GM19467 (cell line): ENCODE measurements around the gene COL24A1.
"Not testable (repeated sequence)": the region's sequence is repeated elsewhere in the genome, so short reads cannot be mapped to it uniquely, and the experiment has no call there.

Source experiments
- ATAC-seq: cut with Tn5 transposase; IDR thresholded peaks from one replicate; pipeline ENCODE4 v1.9.1; 2021; ENCODE audit warnings: mild to moderate bottlenecking, moderate library complexity; ENCODE audit not compliant: unreplicated experiment

The COL24A1 gene

DNA sequence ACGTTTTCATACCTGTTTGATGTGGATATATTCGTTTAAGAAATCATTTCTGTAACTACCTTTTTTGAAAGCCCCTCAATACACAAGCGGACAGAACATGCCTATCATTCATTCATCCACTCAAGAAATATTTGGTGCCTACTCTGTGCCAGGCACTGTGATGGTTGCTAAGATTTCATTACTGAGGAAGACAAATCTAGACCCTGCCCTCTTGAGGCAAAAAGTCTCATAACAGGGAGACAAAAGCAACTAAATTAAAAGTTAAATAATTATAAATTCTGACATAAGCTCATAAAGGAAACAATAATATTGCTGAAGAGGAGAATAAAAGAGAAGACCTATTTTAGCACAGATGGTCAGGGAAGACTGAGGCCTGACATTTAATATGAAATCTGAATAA is 244.8 kb downstream of the COL24A1 start:
- no peak for ATAC-seq

DNA sequence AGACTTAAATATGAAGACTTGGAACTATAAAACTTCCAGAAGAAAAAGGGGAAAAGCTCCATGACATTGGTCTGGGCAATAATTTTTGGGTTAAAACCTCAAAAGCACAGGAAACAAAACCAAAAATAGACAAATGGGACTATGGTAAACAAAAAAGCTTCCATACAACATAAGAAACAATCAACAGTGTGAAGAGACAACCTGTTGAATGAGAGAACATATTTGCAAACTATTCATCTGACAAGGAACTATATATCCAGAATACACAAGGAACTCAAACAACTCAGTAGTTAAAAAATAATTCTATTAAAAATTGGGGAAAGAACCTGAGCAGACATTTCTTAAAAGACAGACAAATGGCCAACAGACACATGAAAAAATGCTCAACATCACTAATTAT is 255.7 kb downstream of the COL24A1 start:
- no peak for ATAC-seq

DNA sequence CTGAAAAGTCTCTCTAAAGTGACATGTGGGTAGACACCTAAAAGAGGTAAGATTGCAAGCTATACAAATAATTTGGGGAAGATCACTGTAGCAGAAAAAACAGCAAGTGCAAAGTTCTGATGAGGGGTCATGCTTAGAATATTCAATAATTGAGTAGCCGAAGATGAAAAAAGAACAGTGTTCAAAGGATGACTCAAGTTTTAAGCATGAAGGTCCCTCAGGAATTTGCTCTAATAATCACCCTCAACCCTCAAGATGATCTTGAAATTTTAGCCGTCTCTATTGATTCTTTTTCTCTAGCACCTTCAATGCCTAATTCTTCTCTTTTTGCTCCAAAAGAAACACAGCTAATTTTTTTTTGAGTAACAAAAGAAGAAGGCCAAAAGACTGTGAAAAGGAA is 257.7 kb downstream of the COL24A1 start:
- no peak for ATAC-seq

DNA sequence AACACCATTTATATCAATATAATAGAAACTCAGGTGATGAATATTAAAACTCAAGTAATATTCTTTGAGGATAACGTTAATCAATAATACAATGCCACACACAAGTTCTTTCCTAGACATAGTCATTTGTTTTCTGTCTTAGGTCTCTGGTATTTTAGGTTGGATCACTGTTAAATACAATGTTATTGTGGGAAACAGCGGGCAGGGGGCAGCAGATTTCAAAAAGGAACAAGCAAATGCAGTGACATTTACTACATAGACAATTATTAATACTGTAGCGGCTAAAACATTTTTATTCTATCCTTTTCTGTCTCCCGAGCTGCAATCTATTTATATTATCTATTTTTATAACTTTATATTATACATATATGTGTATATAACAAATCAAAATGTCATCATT is 261.9 kb downstream of the COL24A1 start:
- no peak for ATAC-seq

DNA sequence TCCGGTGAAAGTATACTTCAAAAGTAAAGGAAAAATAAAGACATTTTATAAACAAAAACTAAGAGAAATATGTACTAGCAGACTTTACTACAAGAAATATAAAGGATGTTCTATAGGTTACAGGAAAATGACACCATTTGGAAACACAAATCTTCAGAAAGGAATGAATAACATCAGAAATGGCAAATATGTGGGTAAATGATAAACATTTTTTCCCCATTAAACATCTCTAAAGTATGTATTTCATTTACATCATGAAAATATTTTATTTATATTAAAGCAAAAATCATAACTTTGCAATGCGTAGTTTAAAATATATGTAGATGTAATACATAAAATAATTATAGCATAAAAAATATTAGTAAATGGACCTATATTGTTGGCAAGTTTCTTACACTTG is 264.2 kb downstream of the COL24A1 start:
- ATAC-seq, result no peak

DNA sequence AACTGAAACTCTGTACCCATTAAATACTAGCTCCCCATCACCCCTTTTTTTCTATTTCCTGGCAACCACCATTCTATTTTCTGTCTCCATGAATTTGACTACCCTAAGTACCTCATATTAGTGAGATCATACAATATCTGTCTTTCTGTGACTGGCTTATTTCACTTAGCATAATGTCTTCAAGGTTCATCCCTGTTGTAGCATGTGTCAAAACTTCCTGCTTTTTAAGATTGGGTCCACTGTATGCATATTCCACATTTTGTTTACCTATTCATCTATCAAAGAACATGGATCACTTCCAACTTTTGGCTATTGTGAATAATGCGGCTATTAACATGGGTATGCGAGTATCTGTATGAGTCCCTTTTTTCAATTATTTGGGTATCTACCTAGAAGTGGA is 266.7 kb downstream of the COL24A1 start:
- no peak for ATAC-seq

DNA sequence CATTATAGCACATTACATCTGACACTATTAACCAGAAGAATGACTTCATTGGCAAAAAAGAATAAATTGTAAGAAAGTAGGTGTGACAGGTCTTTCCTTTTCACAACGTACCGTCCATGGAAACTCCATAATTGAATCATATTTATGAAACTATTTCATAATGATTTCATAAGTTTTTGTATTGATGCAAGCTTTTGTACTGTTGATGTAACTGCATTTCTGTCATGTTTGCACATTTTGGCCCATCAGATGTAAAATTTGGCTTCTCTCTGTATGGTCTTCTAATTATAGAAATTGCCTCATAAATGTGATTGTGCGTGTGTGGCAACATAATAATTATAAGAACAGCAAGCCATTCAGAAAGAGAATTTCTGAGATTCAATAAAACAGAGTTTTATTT is 267.7 kb downstream of the COL24A1 start:
- no peak for ATAC-seq

DNA sequence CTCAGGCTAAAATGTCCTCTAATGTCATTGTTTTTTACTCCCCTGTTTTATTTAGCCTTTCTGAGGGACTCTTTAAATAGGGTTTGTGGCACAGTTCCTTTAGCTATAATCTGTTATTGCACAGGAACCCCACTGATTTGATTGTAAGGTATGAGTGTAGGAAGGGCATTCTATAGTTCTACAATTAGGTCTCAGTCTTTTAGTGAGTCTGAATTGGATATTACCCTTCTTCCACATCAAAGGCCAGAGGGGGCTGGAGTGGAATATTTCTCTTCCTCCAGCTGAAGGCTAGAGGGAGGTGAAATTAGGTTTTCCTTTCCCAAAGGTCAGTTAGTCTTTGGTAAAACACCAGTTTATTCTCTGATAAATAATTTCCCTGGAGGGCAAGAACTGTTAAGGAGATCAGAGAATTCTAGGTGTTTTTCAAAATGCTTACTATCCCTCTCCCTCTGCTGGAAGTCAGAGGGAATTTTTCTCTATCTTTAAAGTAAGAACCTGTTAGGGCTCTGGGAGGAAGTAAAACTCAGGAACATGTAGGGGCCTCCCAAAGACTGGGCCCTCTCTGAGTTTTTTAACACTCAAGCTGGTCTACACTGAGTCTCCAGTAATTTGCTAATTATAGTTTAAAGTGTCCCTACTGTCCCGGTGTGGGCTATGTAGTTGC is 272.1 kb downstream of the COL24A1 start:
- no peak for ATAC-seq

DNA sequence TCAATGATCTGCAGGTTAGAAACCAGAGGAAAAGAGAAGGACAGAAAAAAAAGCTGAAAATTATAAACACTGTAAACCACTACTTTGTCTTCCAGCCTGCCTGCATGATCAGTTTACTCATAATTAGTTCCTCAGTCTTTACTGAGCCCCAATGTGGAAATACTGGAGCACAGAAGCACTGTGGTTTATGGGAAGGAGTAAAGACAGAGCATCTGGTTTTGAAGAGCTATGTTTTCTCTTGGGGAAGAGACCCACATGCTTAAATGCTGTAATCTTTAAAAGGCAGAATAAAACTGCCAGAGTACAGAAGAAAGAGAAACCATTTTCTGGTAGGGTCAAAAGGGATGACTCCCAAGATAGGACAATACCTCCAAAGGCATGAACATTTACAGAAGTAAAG is 289.4 kb downstream of the COL24A1 start:
- no peak for ATAC-seq

DNA sequence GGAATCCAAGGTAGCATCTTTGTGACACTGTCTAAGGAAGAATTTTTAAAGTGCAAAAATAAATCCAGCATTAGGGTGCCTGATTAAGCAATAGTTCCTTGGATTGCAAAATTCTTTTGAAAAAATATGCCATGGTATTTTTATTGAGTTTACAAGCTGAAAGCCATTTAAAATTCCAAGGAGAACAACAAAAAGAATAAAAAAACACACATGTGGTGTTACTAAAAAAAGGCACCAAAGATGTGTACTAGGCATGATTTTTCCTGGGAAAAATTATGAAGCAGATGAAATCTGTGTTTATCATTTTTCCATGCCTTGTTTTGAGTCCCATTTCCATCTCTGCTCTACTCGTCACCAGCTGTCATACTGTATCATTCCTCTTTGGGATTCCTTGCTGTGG is 291.4 kb downstream of the COL24A1 start:
- no peak for ATAC-seq

DNA sequence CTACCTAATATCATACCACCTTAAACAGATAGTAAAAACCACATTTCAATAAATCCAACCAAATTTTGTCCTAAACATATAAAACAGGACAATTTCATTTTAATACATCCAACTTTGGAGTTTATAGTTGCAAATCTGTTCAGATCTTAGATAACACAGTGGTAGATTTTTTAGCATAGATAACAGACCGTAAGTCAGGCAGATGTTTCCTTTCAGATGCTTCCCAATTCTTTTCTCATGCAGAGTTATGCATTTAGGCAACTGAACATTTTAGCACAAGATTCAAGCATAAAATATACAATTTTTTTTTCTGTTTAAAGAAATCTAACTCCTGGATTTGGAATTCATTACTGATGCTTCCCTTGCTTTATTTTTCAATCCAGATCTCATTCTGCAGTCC is 291.8 kb downstream of the COL24A1 start:
- no peak for ATAC-seq

DNA sequence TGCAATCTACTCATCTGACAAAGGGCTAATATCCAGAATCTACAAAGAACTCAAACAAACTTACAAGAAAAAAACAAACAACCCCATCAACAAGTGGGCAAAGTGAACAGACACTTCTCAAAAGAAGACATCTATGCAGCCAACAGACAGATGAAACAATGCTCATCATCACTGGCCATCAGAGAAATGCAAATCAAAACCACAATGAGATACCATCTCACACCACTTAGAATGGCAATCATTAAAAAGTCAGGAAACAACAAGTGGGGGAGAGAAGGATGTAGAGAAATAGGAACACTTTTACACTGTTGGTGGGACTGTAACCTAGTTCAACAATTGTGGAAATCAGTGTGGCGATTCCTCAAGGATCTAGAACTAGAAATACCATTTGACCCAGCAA is 292.9 kb downstream of the COL24A1 start:
- ATAC-seq, result not testable (repeated sequence)

DNA sequence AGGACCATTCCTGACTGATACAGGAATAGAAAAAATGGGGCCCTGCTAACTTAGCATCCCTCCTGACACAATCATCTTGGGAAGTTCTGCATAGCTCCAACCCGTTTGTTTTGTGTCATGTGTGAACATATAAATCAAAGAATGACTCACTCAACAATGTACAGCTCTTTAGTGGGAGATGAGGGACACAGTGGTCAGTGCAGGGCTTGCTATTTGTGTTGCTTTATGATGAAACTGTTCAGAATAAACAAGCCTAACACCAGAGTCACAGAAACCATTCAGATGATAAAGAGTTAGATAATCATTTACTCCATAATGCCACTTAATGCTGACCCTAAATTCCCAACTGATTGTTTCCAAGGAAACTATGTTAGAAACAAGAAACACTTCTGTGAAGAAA is 294.1 kb downstream of the COL24A1 start:
- ATAC-seq, result no peak

DNA sequence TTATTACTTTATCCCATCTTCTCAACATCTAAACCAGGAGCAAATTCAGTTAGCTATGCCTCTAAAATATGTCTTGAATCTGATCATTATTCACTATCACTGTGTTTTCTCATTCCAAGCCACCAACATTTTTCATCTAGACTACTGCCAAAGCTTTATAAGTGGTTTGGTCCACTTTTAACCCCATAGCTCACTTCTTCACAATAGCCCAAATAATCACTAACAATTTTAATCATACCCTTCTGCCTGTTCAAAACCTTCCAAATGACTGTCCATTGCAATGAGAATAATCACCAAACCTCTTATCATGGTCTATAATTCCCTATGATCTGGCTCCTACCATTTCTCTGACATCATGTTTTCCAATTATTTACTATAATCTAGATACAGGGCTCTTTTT is 298.6 kb downstream of the COL24A1 start:
- no peak for ATAC-seq

DNA sequence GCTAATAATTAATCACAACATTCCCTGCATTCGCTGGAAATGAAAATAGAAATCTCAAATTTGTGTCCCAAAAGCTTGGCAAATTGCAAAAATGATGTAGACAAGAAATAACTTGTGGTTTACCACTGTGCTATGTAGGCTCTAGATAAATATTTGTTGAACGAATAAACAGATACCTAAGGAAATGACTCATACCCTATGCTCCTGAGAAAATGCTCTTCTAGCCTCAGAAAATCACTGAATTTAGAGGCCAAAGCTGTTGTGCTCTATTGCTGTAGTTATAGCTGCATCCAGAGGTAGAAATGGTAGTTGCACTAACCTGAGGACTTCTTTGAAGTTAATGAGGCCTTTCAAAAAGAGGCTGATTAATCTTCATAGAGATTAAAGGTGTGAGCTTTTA is 306.3 kb downstream of the COL24A1 start:
- no peak for ATAC-seq

DNA sequence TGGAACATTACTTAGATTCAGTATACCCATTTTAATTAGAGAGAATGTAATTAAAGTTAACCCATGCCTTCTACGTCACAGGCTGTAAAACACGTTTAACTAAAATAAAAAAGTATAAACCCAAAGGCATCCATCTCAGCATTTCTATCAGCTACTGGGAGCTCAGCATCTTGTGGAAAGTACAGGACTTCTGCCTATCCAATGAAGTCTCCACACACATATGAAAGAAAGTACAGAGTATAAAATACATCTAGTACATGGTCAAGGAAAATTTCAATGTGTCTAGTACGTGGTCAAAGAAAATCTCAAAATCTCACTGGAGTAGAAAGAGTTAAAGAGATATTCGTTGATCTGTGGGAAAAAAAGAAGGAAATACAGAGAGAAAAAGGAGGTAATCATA is 306.9 kb downstream of the COL24A1 start:
- ATAC-seq, result no peak

DNA sequence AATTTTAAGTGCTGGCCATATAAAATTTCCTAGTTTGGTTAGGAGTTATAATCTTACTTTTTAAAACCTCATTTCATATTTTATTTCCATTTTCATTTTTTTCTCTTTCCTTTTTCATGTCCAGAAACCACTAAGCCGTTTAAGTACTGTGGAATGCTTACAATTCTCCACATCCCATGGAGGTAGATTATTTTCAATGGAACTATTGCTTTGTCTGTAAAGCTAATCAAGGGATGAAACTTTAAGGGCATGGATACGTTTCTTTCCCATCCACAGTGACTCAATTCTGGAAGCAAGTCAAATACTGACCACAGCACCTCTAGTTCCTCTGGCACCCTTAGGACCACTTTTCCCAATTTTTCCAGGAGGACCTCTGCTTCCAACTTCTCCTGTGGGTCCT is 309.2 kb downstream of the COL24A1 start:
- ATAC-seq, result no peak

DNA sequence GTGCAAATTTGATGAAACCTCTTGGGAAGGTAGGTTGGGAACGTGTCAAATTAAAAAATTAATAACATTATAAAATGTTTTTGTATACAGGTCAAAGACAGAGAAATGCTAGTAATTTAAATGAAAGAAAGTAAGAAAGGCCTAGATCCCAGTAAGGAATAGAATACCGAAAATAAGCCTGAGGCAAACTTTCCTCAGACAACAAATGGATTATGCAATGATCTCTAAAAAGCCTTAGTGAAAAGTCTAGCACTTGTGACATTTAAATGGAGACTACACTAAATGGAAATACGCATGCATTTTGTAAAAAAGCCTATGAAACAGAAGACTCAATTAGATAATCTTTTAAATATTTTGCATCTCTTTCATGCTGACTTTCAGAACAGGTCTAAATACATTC is 309.9 kb downstream of the COL24A1 start:
- ATAC-seq, result no peak

DNA sequence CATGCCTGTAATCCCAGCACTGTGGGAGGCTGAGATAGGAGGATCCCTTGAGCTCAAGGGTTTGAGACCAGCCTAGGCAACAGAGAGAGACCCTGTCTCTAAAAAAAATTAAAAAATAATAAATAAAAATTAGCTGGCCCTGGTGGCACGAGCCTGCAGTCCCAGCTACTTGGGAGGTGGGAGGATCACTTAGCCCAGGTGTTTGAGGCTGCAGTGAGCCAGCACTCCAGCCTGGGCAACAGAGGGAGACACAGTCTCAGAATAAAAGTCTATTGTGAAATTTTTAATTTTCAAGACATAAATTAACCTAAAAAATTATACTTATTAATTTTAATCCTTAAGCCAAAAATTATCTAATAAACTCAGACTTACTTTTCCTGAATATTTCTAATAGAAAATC is 317.1 kb downstream of the COL24A1 start:
- ATAC-seq, result no peak

DNA sequence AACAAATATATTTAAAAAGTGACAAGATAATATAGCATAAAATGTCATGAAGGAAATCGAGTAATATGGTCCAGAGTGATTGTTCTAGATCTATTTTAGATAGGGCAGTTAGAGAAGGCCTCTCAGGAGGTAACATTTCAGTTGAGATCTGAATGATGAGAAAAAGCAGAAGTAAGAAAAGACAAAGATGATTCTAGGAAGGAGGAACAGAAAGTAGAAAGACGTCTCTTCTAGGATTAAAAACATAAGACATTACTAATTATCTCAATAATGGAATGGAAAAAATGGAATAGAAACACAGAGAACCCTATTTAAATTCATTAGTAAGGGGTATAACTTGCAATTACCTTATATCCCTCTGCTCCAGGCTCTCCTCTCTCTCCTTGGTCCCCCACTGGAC is 318.3 kb downstream of the COL24A1 start:
- no peak for ATAC-seq

DNA sequence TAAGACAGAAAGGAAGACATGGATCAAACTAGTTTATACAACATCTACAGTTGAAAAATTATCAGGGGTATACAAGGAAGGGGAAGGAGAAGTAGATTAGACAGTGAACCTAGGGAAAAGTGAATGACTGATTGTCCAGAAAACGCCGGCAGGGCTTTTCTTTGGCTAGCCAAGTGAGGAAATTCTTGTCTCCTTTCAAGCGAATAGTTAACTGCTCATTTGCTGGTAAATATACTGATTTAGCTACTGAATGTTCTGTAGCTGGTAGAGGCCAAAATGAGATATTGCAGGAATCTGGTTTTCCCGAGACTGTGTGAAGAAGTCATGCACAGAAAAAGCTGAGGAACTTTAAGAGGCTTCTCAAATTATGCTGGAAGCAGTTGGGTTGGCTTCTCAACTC is 319.8 kb downstream of the COL24A1 start:
- no peak for ATAC-seq

DNA sequence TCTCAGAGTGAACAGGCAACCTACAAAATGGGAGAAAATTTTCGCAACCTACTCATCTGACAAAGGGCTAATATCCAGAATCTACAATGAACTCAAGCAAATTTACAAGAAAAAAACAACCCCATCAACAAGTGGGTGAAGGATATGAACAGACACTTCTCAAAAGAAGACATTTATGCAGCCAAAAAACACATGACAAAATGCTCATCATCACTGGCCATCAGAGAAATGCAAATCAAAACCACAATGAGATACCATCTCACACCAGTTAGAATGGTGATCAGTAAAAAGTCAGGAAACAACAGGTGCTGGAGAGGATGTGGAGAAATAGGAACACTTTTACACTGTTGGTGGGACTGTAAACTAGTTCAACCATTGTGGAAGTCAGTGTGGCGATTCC is 323.4 kb downstream of the COL24A1 start:
- not testable (repeated sequence) for ATAC-seq

DNA sequence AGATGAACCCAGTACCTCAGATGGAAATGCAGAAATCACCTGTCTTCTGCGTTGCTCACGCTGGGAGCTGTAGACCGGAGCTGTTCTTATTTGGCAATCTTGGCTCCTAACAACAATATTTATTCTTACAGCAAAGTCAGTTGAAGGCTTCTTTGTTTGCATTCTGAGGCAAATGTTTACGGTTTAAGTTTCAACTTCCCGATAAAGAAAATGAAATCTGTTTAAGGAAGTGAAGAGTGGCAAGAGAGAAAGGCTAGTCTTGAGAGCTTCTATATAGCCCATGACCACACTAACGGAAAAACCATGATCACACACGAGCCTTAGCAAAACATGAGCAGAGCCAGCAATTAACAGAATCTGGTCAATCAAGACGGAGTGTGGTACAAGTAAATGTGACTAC is 325.7 kb downstream of the COL24A1 start:
- no peak for ATAC-seq
